Mesenchymal stem cell (in vitro differentiated cells and primary cell): Measurements from ENCODE around the gene FANCE.

Source experiments
- DNase-seq: peaks from one replicate; pipeline ENCODE4 v3.0.0-alpha.2; 2013
- H2AFZ ChIP-seq: one replicate; pipeline ENCODE4 v1.6.1; 2013; ENCODE audit warnings: low read depth, mild to moderate bottlenecking, control low read depth, inconsistent platforms, low read length, moderate library complexity
- H2AK5ac ChIP-seq: 2 replicates; pipeline ENCODE4 v1.6.1; 2013; ENCODE audit warnings: low read length, moderate library complexity, mild to moderate bottlenecking, inconsistent platforms; ENCODE audit not compliant: severe bottlenecking
- H2BK120ac ChIP-seq: one replicate; pipeline ENCODE4 v1.6.1; 2013; ENCODE audit warnings: low read depth, mild to moderate bottlenecking, inconsistent platforms, low read length, moderate library complexity
- H2BK12ac ChIP-seq, 2 experiments: one replicate each; pipeline ENCODE4 v1.6.1; 2013; ENCODE audit warnings: inconsistent platforms in 2 of 2, low read length in 2 of 2, mild to moderate bottlenecking in 2 of 2, moderate library complexity in 2 of 2, control low read depth in 1 of 2
- H2BK15ac ChIP-seq: one replicate; pipeline ENCODE4 v1.6.1; 2013; ENCODE audit warnings: mild to moderate bottlenecking, low read depth, inconsistent platforms; ENCODE audit not compliant: poor library complexity, severe bottlenecking
- H2BK5ac ChIP-seq: 2 replicates; pipeline ENCODE4 v1.6.1; 2013; ENCODE audit warnings: low read depth, mild to moderate bottlenecking, low read length, control low read depth, inconsistent platforms; ENCODE audit not compliant: poor library complexity, severe bottlenecking
- H3K14ac ChIP-seq, 2 experiments: one replicate each; pipeline ENCODE4 v1.6.1; 2013; ENCODE audit warnings: inconsistent platforms in 2 of 2, low read length in 2 of 2, control low read depth in 1 of 2, mild to moderate bottlenecking in 1 of 2, moderate library complexity in 1 of 2
- H3K18ac ChIP-seq, 2 experiments: one replicate each; pipeline ENCODE4 v1.6.1; 2013; ENCODE audit warnings: inconsistent platforms in 2 of 2, low read length in 2 of 2, control low read depth in 1 of 2, low read depth in 1 of 2, mild to moderate bottlenecking in 1 of 2
- H3K23ac ChIP-seq, 2 experiments: one replicate each; pipeline ENCODE4 v1.6.1; 2013; ENCODE audit warnings: inconsistent platforms in 2 of 2, low read length in 2 of 2, mild to moderate bottlenecking in 2 of 2, moderate library complexity in 2 of 2, control low read depth in 1 of 2
- H3K27ac ChIP-seq: 2 replicates; pipeline ENCODE4 v1.5.1; 2013; ENCODE audit warnings: mild to moderate bottlenecking, moderate library complexity, low read length, control low read depth, inconsistent platforms; ENCODE audit not compliant: poor library complexity, severe bottlenecking
- H3K27me3 ChIP-seq, 2 experiments: 2 replicates each; pipeline versions ENCODE4 v1.6.1 to v1.7.0; 2013; ENCODE audit warnings: low read length in 2 of 2, mild to moderate bottlenecking in 2 of 2, moderate library complexity in 2 of 2, control low read depth in 1 of 2, inconsistent platforms in 1 of 2; ENCODE audit not compliant: control insufficient read depth in 1 of 2, insufficient read depth in 1 of 2
- H3K36me3 ChIP-seq, 2 experiments: 2 replicates each; pipeline versions ENCODE4 v1.6.1 to v1.7.0; 2013; ENCODE audit warnings: low read length in 2 of 2, control low read depth in 1 of 2, inconsistent platforms in 1 of 2, low read depth in 1 of 2, mild to moderate bottlenecking in 1 of 2; ENCODE audit not compliant: insufficient read depth in 2 of 2, control insufficient read depth in 1 of 2
- H3K4ac ChIP-seq, 2 experiments: one replicate each; pipeline ENCODE4 v1.6.1; 2013; ENCODE audit warnings: inconsistent platforms in 2 of 2, low read length in 2 of 2, mild to moderate bottlenecking in 2 of 2, moderate library complexity in 2 of 2, control low read depth in 1 of 2, low read depth in 1 of 2
- H3K4me1 ChIP-seq: 2 replicates; pipeline ENCODE4 v1.6.1; 2013; ENCODE audit warnings: low read depth, low read length, control low read depth; ENCODE audit not compliant: control insufficient read depth, insufficient read depth
- H3K4me2 ChIP-seq: 2 replicates; pipeline ENCODE4 v1.6.1; 2013; ENCODE audit warnings: low read length, mild to moderate bottlenecking, inconsistent platforms; ENCODE audit not compliant: poor library complexity, severe bottlenecking
- H3K4me3 ChIP-seq, 2 experiments: 2 replicates each; pipeline versions ENCODE4 v1.5.1 to v1.7.0; 2013; ENCODE audit warnings: low read length in 2 of 2, mild to moderate bottlenecking in 2 of 2, control low read depth in 1 of 2, low read depth in 1 of 2; ENCODE audit not compliant: insufficient read depth in 1 of 2
- H3K79me1 ChIP-seq: replicated peaks from 2 replicates; pipeline ENCODE4 v1.6.1; 2013; ENCODE audit warnings: mild to moderate bottlenecking, control low read depth, low read length, inconsistent platforms; ENCODE audit not compliant: poor library complexity, severe bottlenecking
- H3K9ac ChIP-seq: 2 replicates; pipeline ENCODE4 v1.7.0; 2013; ENCODE audit warnings: mild to moderate bottlenecking, low read length, moderate library complexity
- H3K9me3 ChIP-seq: 2 replicates; pipeline ENCODE4 v1.7.0; 2013; ENCODE audit warnings: mild to moderate bottlenecking, low read length; ENCODE audit not compliant: control insufficient read depth
- H4K8ac ChIP-seq: one replicate; pipeline ENCODE4 v1.6.1; 2013; ENCODE audit warnings: inconsistent platforms, mild to moderate bottlenecking, low read length, moderate library complexity
- H4K91ac ChIP-seq: one replicate; pipeline ENCODE4 v1.6.1; 2013; ENCODE audit warnings: mild to moderate bottlenecking, low read length, inconsistent platforms
- WGBS: methylation state at CpG from one replicate; pipeline ENCODE4 v1.1.7; 2013; ENCODE audit warnings: mixed read lengths; 5-methylcytosine and 5-hydroxymethylcytosine counted together

The FANCE gene

DNA sequence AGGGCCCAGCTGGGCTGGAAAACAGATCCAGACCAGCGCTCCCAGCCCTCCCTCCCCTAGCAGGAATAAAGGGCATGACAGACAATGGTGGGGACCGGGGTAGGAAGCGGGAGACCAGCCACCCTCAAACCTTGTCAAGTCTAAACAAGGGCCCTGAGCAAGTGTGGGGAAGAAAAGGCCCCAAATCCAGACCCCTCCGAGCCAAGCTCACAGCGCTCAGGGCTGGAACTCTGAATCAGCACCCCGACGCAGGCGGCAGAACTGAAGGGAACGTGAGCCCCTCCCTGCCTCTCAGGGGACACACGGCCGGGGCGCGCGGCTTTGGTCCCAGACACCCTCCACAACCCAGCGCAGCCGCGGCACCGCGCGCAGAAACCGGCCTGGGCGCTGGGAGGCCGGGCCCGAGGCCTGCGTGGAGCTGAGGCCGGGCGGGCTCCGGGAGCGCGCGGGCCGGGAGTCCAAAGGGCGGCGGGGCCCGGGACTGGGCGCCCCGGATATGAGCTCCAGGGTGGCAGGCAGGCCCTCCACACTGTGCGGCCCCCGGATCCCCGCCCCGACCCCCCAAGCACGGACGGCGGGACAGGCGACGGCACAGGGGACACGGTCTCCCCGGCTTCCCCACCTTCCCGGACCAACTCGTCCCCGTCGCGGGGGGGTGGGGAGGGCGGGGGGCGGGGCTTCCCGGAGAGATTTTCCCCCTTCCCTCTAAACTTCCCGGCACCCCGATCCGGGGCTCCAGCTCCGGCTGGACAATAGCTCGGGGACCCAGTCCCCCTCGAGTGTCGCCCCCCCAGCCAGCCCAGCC, 44.1 kb downstream of the FANCE start:
- H2AK5ac ChIP-seq, result peak overlapping the region; percentile 38
- H4K8ac ChIP-seq, result no peak overlapping the region
- peaks cover 0 to 12% of the 10 kb centered on the region in 2 experiments for H3K36me3 ChIP-seq

DNA sequence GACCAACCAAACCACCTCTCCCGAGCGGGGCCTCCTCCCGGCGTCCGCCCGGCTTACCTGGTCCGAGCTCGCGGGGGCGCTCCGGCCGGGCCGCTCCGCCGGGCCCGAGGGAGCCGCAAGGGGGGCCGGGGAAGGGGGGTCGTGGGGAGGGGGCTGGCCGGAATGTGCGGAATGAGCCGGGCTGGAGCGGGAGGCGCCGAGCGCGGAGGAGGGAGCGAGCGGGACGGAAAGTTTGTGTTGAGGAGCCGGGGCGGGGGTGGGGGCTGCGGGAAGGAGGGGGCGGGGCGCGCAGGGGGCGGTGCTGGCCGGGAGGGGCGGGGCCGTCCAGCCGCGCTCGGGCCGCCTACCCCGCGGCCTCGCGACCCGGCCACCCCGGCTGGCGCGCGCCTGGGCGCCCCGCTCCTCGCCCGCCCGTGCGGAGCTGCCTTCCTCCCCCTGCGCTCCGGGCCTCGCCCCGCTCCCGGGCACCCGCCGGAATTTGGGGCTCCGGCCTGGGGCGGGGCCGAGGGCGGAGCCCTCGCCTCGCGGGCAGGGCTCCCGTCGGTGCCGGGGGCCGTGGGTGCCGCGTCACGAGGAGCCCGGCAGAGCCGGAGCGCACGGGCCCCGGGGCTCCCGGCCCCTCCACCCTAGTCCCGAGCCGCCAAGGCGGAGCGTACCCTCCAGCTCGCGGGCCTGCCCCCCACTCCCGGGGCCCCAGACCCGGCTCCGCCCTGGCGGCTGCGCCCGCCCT, 44.9 kb downstream of the FANCE start, which contains the start of gene TEAD3:
Gene TEAD3 (minus strand): TSS at position 239 of the 730 bp plus-strand sequence.
- Histone ChIP-seq H3K79me1 (peaks cover 8% of the 10 kb centered on the region), H3K18ac (peak within 1 kb of the TSS; percentile 92 to 94), H3K27ac (peak within 1 kb of the TSS; percentile 83), H3K4ac (peak within 1 kb of the TSS; percentile 91 to 98), H2BK12ac (peak within 1 kb of the TSS in 1 of 2 experiments; percentile 86), H3K27me3 (no peaks in the 10 kb centered on the region), H3K14ac (peak within 1 kb of the TSS; percentile 96 to 97), H2BK5ac (peak within 1 kb of the TSS; percentile 99), H2AK5ac (peak within 1 kb of the TSS; percentile 79), H3K4me2 (peak within 1 kb of the TSS; percentile 94), H2BK15ac (peak within 1 kb of the TSS; percentile 94), H3K9me3 (no peaks in the 10 kb centered on the region), H2AFZ (no peak within 1 kb of the TSS), H3K4me1 (peaks cover 55% of the 10 kb centered on the region), H2BK120ac (peak within 1 kb of the TSS; percentile 96), H3K9ac (peak within 1 kb of the TSS; percentile 93), H3K36me3 (peaks cover 0 to 12% of the 10 kb centered on the region in 2 experiments), H3K4me3 (peak within 1 kb of the TSS; percentile 76 to 85), H4K91ac (peak within 1 kb of the TSS; percentile 97), H4K8ac (peak within 1 kb of the TSS; percentile 94), H3K23ac (peak within 1 kb of the TSS in 1 of 2 experiments; percentile 73)
- DNase-seq, result peak; percentile 68
- WGBS, result under 1% methylated on average over 37 of the region's 98 CpGs

More for the DNA sequence above, 44.1 kb downstream of the FANCE start:
- Histone ChIP-seq H3K27ac (peak overlapping the region; percentile 78), H3K4ac (peak overlapping the region; percentile 84 to 98), H2BK15ac (peak overlapping the region; percentile 91), H3K14ac (peak overlapping the region; percentile 77 to 97), H3K9me3 (no peaks in the 10 kb centered on the region), H2BK12ac (peak overlapping the region in 1 of 2 experiments; percentile 59), H3K27me3 (no peaks in the 10 kb centered on the region), H3K18ac (peak overlapping the region; percentile 74 to 92), H3K79me1 (peaks cover 8% of the 10 kb centered on the region), H3K4me3 (peak overlapping the region; percentile 76 to 85), H3K23ac (peak overlapping the region in 1 of 2 experiments; percentile 43), H2AFZ (no peak overlapping the region), H3K4me1 (peaks cover 63% of the 10 kb centered on the region), H2BK120ac (peak overlapping the region; percentile 87), H2BK5ac (peak overlapping the region; percentile 85), H4K91ac (peak overlapping the region; percentile 76), H3K9ac (peak overlapping the region; percentile 91), H3K4me2 (peak overlapping the region; percentile 89)
- WGBS, result 3% methylated on average over 6 of the region's 63 CpGs
- DNase-seq, result no peak

- Histone ChIP-seq H2BK12ac (peak overlapping the region; percentile 59 to 99), H3K9ac (peak overlapping the region; percentile 93)
- WGBS, result 6% methylated on average over 45 of the region's 77 CpGs
Observed at GRCh38 chr6:35497571-35498421, 45.7 kb downstream of the FANCE start.

More at GRCh38 chr6:35497571-35498421, 45.7 kb downstream of the FANCE start:
- H2AK5ac ChIP-seq, result peak overlapping the region; percentile 94
- H4K91ac ChIP-seq, result peak overlapping the region; percentile 97
- no peaks in the 10 kb centered on the region for H3K27me3 ChIP-seq
- peak overlapping the region; percentile 76 to 81 for H3K4me3 ChIP-seq
- H3K4me2 ChIP-seq, result peak overlapping the region; percentile 94
- peak overlapping the region; percentile 94 for H2BK15ac ChIP-seq
- H3K79me1 ChIP-seq, result peaks cover 8% of the 10 kb centered on the region
- H3K4me1 ChIP-seq, result peaks cover 47% of the 10 kb centered on the region
- H4K8ac ChIP-seq, result peak overlapping the region; percentile 97
- no peak overlapping the region for H2AFZ ChIP-seq
- H3K23ac ChIP-seq, result peak overlapping the region in 1 of 2 experiments; percentile 84
- H3K14ac ChIP-seq, result peak overlapping the region; percentile 96 to 97
- H3K18ac ChIP-seq, result peak overlapping the region; percentile 92 to 99
- H3K4ac ChIP-seq, result peak overlapping the region; percentile 91 to 97
- H3K36me3 ChIP-seq, result peaks cover 0 to 12% of the 10 kb centered on the region in 2 experiments
- peak; percentile 88 for DNase-seq
- peak overlapping the region; percentile 96 for H2BK120ac ChIP-seq
- peak overlapping the region; percentile 83 for H3K27ac ChIP-seq
- H2BK5ac ChIP-seq, result peak overlapping the region; percentile 99
- H3K9me3 ChIP-seq, result no peaks in the 10 kb centered on the region
